Measurements from ENCODE around the gene GALNT14.

The GALNT14 gene

DNA sequence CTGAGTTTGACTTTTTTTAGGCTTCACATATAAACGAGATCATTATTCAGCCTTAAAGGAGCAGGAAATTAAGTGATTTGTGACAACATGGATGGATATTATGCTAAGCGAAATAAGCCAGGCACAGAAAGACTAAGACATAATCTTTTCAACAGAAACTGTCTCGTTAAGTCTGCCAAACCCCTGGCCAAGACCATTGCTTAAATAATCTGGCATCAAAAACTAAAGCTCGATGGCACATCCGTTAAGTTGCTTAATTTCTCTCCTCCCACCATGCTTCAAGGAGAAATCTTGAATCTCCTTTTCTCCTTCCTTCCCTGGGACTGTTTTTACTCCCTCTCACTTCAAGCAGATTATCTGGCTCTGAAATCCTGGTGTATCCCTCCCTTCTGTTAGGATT lies 140.3 kb downstream of the GALNT14 start:
- H3K36me3 ChIP-seq (ENCODE audit: control insufficient read depth in 2 of 2, insufficient read depth in 2 of 2, low read length in 2 of 2) = no peaks in the 10 kb centered on the region

DNA sequence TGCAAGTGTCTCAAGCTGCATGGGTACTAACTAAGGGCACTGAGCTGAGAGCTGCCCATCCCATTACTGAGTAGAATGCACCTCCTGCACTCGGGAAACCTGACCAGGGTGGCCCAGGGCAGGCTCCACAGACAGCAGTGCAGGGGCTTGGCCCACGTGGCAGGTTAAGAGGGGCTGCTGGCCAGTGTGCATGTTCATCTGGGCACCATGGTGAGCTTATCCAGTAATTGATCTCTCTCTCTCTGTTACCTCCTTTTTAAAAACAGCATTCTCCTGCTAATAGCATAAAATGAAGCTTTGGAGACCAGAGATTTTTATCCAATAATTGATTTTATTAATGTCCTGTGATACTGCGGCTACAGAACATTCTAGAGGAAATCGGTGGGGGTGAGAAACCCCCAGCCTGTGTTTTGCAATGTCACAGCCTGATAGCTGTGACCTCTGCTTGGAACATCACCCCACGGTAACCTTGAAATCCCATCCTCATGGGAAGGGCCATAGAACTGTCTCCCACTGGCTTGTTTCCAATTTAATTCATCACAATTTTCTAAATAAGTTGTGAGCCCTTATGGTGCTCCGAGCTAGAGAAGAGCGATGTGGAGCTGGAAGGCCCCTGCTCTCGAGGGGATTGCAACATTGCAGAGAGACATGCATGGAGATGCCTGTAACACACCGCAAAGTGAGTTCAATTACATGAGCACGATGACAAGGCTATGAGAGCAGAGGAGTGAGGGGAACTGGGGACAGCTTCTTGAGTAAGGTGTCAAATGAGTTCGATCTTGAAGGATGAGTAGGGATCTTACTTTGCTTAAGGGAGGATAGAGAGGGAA lies 143.8 kb downstream of the GALNT14 start:
- Histone ChIP-seq H3K27ac (ENCODE audit: low read length) (no peak overlapping the region), H3K9me3 (ENCODE audit: control insufficient read depth in 2 of 2, low read length in 2 of 2) (no peaks in the 10 kb centered on the region), H3K4me1 (ENCODE audit: control insufficient read depth, insufficient read depth, low read length) (no peaks in the 10 kb centered on the region), H3K36me3 (ENCODE audit: control insufficient read depth in 2 of 2, insufficient read depth in 2 of 2, low read length in 2 of 2) (no peaks in the 10 kb centered on the region), H3K27me3 (ENCODE audit: control insufficient read depth in 1 of 2, insufficient read depth in 2 of 2, low read length in 2 of 2) (no peaks in the 10 kb centered on the region), H3K9ac (ENCODE audit: low read length in 2 of 2) (no peak overlapping the region), H3K4me3 (ENCODE audit: low read length in 2 of 2) (no peak overlapping the region)

More for the DNA sequence above, 140.3 kb downstream of the GALNT14 start:
- H3K9ac ChIP-seq (ENCODE audit: low read length in 2 of 2) = no peak overlapping the region
- H3K27me3 ChIP-seq (ENCODE audit: control insufficient read depth in 1 of 2, insufficient read depth in 2 of 2, low read length in 2 of 2) = no peaks in the 10 kb centered on the region
- no peak overlapping the region for H3K4me3 ChIP-seq (ENCODE audit: low read length in 2 of 2)
- H3K4me1 ChIP-seq (ENCODE audit: control insufficient read depth, insufficient read depth, low read length) = no peaks in the 10 kb centered on the region
- H3K9me3 ChIP-seq (ENCODE audit: control insufficient read depth in 2 of 2, low read length in 2 of 2) = no peaks in the 10 kb centered on the region
- no peak overlapping the region for H3K27ac ChIP-seq (ENCODE audit: low read length)

- H3K9me3 ChIP-seq (ENCODE audit: control insufficient read depth in 2 of 2, low read length in 2 of 2) = no peaks in the 10 kb centered on the region
- H3K36me3 ChIP-seq (ENCODE audit: control insufficient read depth in 2 of 2, insufficient read depth in 2 of 2, low read length in 2 of 2) = no peaks in the 10 kb centered on the region
- H3K4me3 ChIP-seq (ENCODE audit: low read length in 2 of 2) = no peak overlapping the region
- H3K4me1 ChIP-seq (ENCODE audit: control insufficient read depth, insufficient read depth, low read length) = no peaks in the 10 kb centered on the region
- H3K27me3 ChIP-seq (ENCODE audit: control insufficient read depth in 1 of 2, insufficient read depth in 2 of 2, low read length in 2 of 2) = peaks cover 0 to 2% of the 10 kb centered on the region in 2 donors
- no peak overlapping the region for H3K27ac ChIP-seq (ENCODE audit: low read length)
- no peak overlapping the region for H3K9ac ChIP-seq (ENCODE audit: low read length in 2 of 2)
Measured at GRCh38 chr2:30992781-30993180, 145.5 kb downstream of the GALNT14 start.

- H3K27me3 ChIP-seq (ENCODE audit: control insufficient read depth in 1 of 2, insufficient read depth in 2 of 2, low read length in 2 of 2) = peaks cover 0 to 2% of the 10 kb centered on the region in 2 donors
- no peak overlapping the region for H3K9ac ChIP-seq (ENCODE audit: low read length in 2 of 2)
- H3K9me3 ChIP-seq (ENCODE audit: control insufficient read depth in 2 of 2, low read length in 2 of 2) = no peaks in the 10 kb centered on the region
- no peaks in the 10 kb centered on the region for H3K4me1 ChIP-seq (ENCODE audit: control insufficient read depth, insufficient read depth, low read length)
- no peak overlapping the region for H3K27ac ChIP-seq (ENCODE audit: low read length)
- H3K36me3 ChIP-seq (ENCODE audit: control insufficient read depth in 2 of 2, insufficient read depth in 2 of 2, low read length in 2 of 2) = no peaks in the 10 kb centered on the region
- H3K4me3 ChIP-seq (ENCODE audit: low read length in 2 of 2) = no peak overlapping the region
Measured at GRCh38 chr2:30990671-30991070, 147.6 kb downstream of the GALNT14 start.

GRCh38 chr2:30990176-30990575 lies 148.1 kb downstream of the GALNT14 start:
- Histone ChIP-seq H3K27ac (ENCODE audit: low read length) (no peak overlapping the region), H3K4me3 (ENCODE audit: low read length in 2 of 2) (no peak overlapping the region), H3K9ac (ENCODE audit: low read length in 2 of 2) (no peak overlapping the region), H3K4me1 (ENCODE audit: control insufficient read depth, insufficient read depth, low read length) (no peaks in the 10 kb centered on the region), H3K36me3 (ENCODE audit: control insufficient read depth in 2 of 2, insufficient read depth in 2 of 2, low read length in 2 of 2) (no peaks in the 10 kb centered on the region), H3K27me3 (ENCODE audit: control insufficient read depth in 1 of 2, insufficient read depth in 2 of 2, low read length in 2 of 2) (peaks cover 0 to 2% of the 10 kb centered on the region in 2 donors), H3K9me3 (ENCODE audit: control insufficient read depth in 2 of 2, low read length in 2 of 2) (no peaks in the 10 kb centered on the region)

- no peak overlapping the region for H3K27ac ChIP-seq (ENCODE audit: low read length)
- no peaks in the 10 kb centered on the region for H3K9me3 ChIP-seq (ENCODE audit: control insufficient read depth in 2 of 2, low read length in 2 of 2)
- H3K27me3 ChIP-seq (ENCODE audit: control insufficient read depth in 1 of 2, insufficient read depth in 2 of 2, low read length in 2 of 2) = peaks cover 0 to 2% of the 10 kb centered on the region in 2 donors
- no peaks in the 10 kb centered on the region for H3K36me3 ChIP-seq (ENCODE audit: control insufficient read depth in 2 of 2, insufficient read depth in 2 of 2, low read length in 2 of 2)
- no peak overlapping the region for H3K9ac ChIP-seq (ENCODE audit: low read length in 2 of 2)
- no peaks in the 10 kb centered on the region for H3K4me1 ChIP-seq (ENCODE audit: control insufficient read depth, insufficient read depth, low read length)
- H3K4me3 ChIP-seq (ENCODE audit: low read length in 2 of 2) = no peak overlapping the region
Measured at GRCh38 chr2:30989746-30990145, 148.5 kb downstream of the GALNT14 start.

DNA sequence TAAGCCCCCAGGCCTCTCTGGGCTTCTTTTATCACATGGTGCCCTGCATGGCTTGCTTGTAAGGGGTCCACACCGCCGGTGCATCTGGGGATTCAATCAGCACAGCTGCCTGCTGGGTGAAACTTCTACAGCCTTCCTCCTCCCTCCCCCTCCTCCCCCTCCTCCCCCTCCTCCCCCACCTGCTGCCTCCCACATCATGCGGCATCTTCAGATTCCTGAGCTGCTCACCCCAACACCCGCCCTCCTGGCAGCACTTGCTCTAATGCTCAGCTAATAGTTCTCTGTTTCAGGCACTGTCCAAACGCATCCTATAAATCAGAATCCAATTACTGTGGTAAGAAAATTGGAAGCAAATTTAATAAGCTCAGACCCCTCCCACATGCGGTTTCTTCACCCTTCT lies 150.7 kb downstream of the GALNT14 start:
- Histone ChIP-seq H3K9ac (ENCODE audit: low read length in 2 of 2) (no peak overlapping the region), H3K4me3 (ENCODE audit: low read length in 2 of 2) (no peak overlapping the region), H3K27ac (ENCODE audit: low read length) (no peak overlapping the region), H3K4me1 (ENCODE audit: control insufficient read depth, insufficient read depth, low read length) (no peaks in the 10 kb centered on the region), H3K36me3 (ENCODE audit: control insufficient read depth in 2 of 2, insufficient read depth in 2 of 2, low read length in 2 of 2) (no peaks in the 10 kb centered on the region), H3K27me3 (ENCODE audit: control insufficient read depth in 1 of 2, insufficient read depth in 2 of 2, low read length in 2 of 2) (peaks cover 0 to 2% of the 10 kb centered on the region in 2 donors), H3K9me3 (ENCODE audit: control insufficient read depth in 2 of 2, low read length in 2 of 2) (no peaks in the 10 kb centered on the region)

DNA sequence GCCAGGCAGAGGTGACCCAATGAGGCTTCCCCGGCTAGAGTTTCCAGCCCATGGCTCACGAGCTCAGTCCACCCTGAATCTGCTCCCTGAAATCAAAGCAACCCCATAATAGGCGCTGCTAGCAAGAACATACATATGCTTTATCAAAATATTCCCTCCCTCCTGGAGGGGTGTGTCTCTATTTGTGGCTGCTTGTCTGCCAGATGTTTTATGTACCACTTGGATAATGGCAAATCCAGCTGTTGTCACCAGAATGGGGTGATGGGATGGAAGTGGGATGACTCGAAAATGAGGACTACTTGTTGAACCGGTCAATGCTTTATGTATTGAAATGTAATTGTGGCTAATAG lies 152.0 kb downstream of the GALNT14 start:
- Histone ChIP-seq H3K27ac (ENCODE audit: low read length) (no peak overlapping the region), H3K9me3 (ENCODE audit: control insufficient read depth in 2 of 2, low read length in 2 of 2) (no peaks in the 10 kb centered on the region), H3K27me3 (ENCODE audit: control insufficient read depth in 1 of 2, insufficient read depth in 2 of 2, low read length in 2 of 2) (peaks cover 0 to 2% of the 10 kb centered on the region in 2 donors), H3K9ac (ENCODE audit: low read length in 2 of 2) (no peak overlapping the region), H3K4me3 (ENCODE audit: low read length in 2 of 2) (no peak overlapping the region), H3K36me3 (ENCODE audit: control insufficient read depth in 2 of 2, insufficient read depth in 2 of 2, low read length in 2 of 2) (no peaks in the 10 kb centered on the region), H3K4me1 (ENCODE audit: control insufficient read depth, insufficient read depth, low read length) (peaks cover 7% of the 10 kb centered on the region)

GRCh38 chr2:30985493-30986230 lies 152.6 kb downstream of the GALNT14 start:
- H3K27ac ChIP-seq (ENCODE audit: low read length) = no peak overlapping the region
- H3K27me3 ChIP-seq (ENCODE audit: control insufficient read depth in 1 of 2, insufficient read depth in 2 of 2, low read length in 2 of 2) = peaks cover 0 to 2% of the 10 kb centered on the region in 2 donors
- H3K36me3 ChIP-seq (ENCODE audit: control insufficient read depth in 2 of 2, insufficient read depth in 2 of 2, low read length in 2 of 2) = no peaks in the 10 kb centered on the region
- peaks cover 11% of the 10 kb centered on the region for H3K4me1 ChIP-seq (ENCODE audit: control insufficient read depth, insufficient read depth, low read length)
- H3K9me3 ChIP-seq (ENCODE audit: control insufficient read depth in 2 of 2, low read length in 2 of 2) = no peaks in the 10 kb centered on the region
- H3K9ac ChIP-seq (ENCODE audit: low read length in 2 of 2) = no peak overlapping the region
- no peak overlapping the region for H3K4me3 ChIP-seq (ENCODE audit: low read length in 2 of 2)

GRCh38 chr2:30984148-30984547 lies 154.1 kb downstream of the GALNT14 start:
- Histone ChIP-seq H3K36me3 (ENCODE audit: control insufficient read depth in 2 of 2, insufficient read depth in 2 of 2, low read length in 2 of 2) (no peaks in the 10 kb centered on the region), H3K9me3 (ENCODE audit: control insufficient read depth in 2 of 2, low read length in 2 of 2) (no peaks in the 10 kb centered on the region), H3K9ac (ENCODE audit: low read length in 2 of 2) (no peak overlapping the region), H3K27me3 (ENCODE audit: control insufficient read depth in 1 of 2, insufficient read depth in 2 of 2, low read length in 2 of 2) (peaks cover 0 to 2% of the 10 kb centered on the region in 2 donors), H3K4me1 (ENCODE audit: control insufficient read depth, insufficient read depth, low read length) (peaks cover 17% of the 10 kb centered on the region), H3K4me3 (ENCODE audit: low read length in 2 of 2) (no peak overlapping the region), H3K27ac (ENCODE audit: low read length) (no peak overlapping the region)

GRCh38 chr2:30981510-30981909 lies 156.7 kb downstream of the GALNT14 start:
- Histone ChIP-seq H3K36me3 (ENCODE audit: control insufficient read depth in 2 of 2, insufficient read depth in 2 of 2, low read length in 2 of 2) (no peaks in the 10 kb centered on the region), H3K4me3 (ENCODE audit: low read length in 2 of 2) (no peak overlapping the region), H3K9me3 (ENCODE audit: control insufficient read depth in 2 of 2, low read length in 2 of 2) (no peaks in the 10 kb centered on the region), H3K27ac (ENCODE audit: low read length) (no peak overlapping the region), H3K9ac (ENCODE audit: low read length in 2 of 2) (no peak overlapping the region), H3K4me1 (ENCODE audit: control insufficient read depth, insufficient read depth, low read length) (peaks cover 17% of the 10 kb centered on the region), H3K27me3 (ENCODE audit: control insufficient read depth in 1 of 2, insufficient read depth in 2 of 2, low read length in 2 of 2) (no peaks in the 10 kb centered on the region)

Data from stomach smooth muscle (tissue), 2 donors.